ENCODE data around the gene PRKCI. TPM values are rescaled to one million over a fixed set of nuclear protein-coding genes. Genes with fewer than 3 reads are reported as not detected.

The PRKCI gene
- total RNA-seq, 1 donor from 2014 or later, result 69.3 TPM

DNA sequence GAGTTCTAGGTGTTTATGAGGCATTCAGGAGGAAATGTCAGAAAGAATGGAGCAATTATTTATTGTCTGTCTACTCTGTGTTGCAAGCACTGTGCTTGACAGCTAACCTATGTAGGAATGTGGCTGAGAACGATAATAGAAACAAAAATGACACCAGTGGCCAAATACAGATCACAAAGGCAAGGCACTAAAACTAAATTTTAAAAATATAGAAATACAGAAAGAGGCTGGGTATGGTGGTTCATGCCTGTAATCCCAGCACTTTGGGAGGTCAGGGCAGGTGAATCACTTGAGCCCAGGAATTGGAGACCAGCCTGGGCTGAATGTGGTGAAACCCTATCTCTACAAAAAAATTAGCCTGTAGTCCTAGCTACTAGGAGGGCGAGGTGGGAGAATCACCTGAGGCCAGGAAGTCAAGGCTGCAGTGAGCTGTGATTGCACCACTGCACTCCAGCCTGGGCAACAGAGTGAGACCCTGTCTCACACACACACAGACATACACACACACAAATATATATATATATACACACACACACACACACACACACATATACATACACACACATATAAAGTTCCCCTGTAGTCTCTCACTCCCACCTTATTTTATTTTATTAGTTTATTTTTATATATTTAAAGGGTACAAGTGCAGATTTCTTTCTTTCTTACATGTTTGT, 6.0 kb downstream of the PRKCI start:
- H3K36me3 ChIP-seq (ENCODE audit: control insufficient read depth, insufficient read depth, low read length), result no peaks in the 10 kb centered on the region
- DNase-seq (ENCODE audit: low read depth), result no peak
- no peaks in the 10 kb centered on the region for H3K27me3 ChIP-seq (ENCODE audit: control insufficient read depth, insufficient read depth, low read length)
- TF ChIP-seq, protein P1, sequence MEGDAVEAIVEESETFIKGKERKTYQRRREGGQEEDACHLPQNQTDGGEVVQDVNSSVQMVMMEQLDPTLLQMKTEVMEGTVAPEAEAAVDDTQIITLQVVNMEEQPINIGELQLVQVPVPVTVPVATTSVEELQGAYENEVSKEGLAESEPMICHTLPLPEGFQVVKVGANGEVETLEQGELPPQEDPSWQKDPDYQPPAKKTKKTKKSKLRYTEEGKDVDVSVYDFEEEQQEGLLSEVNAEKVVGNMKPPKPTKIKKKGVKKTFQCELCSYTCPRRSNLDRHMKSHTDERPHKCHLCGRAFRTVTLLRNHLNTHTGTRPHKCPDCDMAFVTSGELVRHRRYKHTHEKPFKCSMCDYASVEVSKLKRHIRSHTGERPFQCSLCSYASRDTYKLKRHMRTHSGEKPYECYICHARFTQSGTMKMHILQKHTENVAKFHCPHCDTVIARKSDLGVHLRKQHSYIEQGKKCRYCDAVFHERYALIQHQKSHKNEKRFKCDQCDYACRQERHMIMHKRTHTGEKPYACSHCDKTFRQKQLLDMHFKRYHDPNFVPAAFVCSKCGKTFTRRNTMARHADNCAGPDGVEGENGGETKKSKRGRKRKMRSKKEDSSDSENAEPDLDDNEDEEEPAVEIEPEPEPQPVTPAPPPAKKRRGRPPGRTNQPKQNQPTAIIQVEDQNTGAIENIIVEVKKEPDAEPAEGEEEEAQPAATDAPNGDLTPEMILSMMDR (IDR thresholded peaks at IDR 0.05; ENCODE audit: insufficient read depth, low read length, poor library complexity, severe bottlenecking), result no peak
- no peak overlapping the region for H3K4me3 ChIP-seq (ENCODE audit: low read depth, low read length)

- no peak for DNase-seq (ENCODE audit: low read depth)
Measured at GRCh38 chr3:170232266-170232665, 10.0 kb downstream of the PRKCI start.

DNA sequence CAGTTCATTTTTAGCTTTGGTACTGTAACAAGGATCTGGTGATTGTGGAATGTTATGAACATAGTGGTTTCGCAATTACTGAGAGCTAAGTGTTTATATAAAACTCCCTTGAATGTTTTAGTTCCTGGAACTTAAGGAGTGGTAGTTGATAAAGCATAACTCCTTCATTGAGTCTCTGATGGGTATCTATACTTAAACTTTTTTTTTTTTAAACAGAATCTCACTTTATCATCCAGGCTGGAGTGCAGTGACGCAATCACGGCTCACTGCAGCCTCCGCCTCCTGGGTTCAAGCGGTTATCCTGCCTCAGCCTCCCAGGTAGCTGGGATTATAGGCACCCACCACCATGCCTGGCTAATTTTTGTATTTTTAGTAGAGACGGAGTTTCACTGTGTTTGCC, 11.3 kb downstream of the PRKCI start:
- Histone ChIP-seq H3K36me3 (ENCODE audit: control insufficient read depth, insufficient read depth, low read length) (no peaks in the 10 kb centered on the region), H3K4me3 (ENCODE audit: low read depth, low read length) (no peak overlapping the region), H3K27me3 (ENCODE audit: control insufficient read depth, insufficient read depth, low read length) (no peaks in the 10 kb centered on the region)
- peak; percentile 48 for DNase-seq (ENCODE audit: low read depth)
- TF ChIP-seq, protein P1 (IDR thresholded peaks at IDR 0.05; ENCODE audit: insufficient read depth, low read length, poor library complexity, severe bottlenecking), result no peak

More at GRCh38 chr3:170232266-170232665, 10.0 kb downstream of the PRKCI start:
- H3K27me3 ChIP-seq (ENCODE audit: control insufficient read depth, insufficient read depth, low read length), result no peaks in the 10 kb centered on the region
- H3K4me3 ChIP-seq (ENCODE audit: low read depth, low read length), result no peak overlapping the region
- TF ChIP-seq, protein P1 (IDR thresholded peaks at IDR 0.05; ENCODE audit: insufficient read depth, low read length, poor library complexity, severe bottlenecking), result no peak
- H3K36me3 ChIP-seq (ENCODE audit: control insufficient read depth, insufficient read depth, low read length), result no peaks in the 10 kb centered on the region

DNA sequence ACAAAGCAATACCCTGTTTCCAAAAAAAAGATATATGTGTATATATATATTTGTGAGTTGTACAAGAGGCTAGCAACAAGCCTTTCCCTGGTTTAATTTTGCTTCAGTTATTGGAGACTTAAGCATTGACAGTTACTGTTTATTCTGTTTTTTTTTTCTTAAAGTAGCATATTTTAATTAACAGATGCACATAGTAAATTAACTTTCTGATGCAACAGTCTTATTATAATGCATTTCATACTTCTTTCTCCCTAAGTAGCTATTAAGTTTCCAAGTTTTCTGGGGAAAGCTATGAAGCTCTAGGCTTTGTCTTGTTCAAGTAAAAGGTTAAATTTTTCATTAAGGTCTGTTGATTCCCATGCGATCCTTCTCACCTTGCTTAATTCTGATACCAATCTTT, 17.9 kb downstream of the PRKCI start:
- no peaks in the 10 kb centered on the region for H3K36me3 ChIP-seq (ENCODE audit: control insufficient read depth, insufficient read depth, low read length)
- DNase-seq (ENCODE audit: low read depth), result no peak

GRCh38 chr3:170240671-170241070, 18.4 kb downstream of the PRKCI start:
- Histone ChIP-seq H3K4me3 (ENCODE audit: low read depth, low read length) (no peak overlapping the region), H3K36me3 (ENCODE audit: control insufficient read depth, insufficient read depth, low read length) (no peaks in the 10 kb centered on the region), H3K27me3 (ENCODE audit: control insufficient read depth, insufficient read depth, low read length) (no peaks in the 10 kb centered on the region)
- TF ChIP-seq, protein P1 (IDR thresholded peaks at IDR 0.05; ENCODE audit: insufficient read depth, low read length, poor library complexity, severe bottlenecking), result no peak
- DNase-seq (ENCODE audit: low read depth), result no peak

More for the DNA sequence above, 17.9 kb downstream of the PRKCI start:
- TF ChIP-seq, protein P1 (IDR thresholded peaks at IDR 0.05; ENCODE audit: insufficient read depth, low read length, poor library complexity, severe bottlenecking), result no peak
- no peak overlapping the region for H3K4me3 ChIP-seq (ENCODE audit: low read depth, low read length)
- no peaks in the 10 kb centered on the region for H3K27me3 ChIP-seq (ENCODE audit: control insufficient read depth, insufficient read depth, low read length)

DNA sequence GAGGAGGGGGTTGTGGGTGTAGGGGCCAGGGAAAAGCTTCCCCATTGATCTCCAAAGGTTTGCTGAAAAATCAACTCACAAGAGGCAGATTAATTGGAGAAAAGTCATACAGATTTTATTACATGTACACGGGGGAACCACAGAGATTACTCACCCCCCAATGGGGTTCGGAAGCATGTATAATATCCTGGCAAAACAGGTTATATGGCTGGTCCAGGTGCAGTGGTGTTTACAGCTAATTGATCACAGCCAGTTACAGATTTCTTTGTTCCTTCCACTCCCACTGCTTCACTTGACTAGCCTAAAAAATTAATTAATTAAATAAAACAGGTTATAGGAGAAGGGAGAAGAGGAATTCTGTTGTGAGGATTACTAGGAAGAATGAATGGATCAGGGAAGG, 22.4 kb downstream of the PRKCI start:
- H3K4me3 ChIP-seq (ENCODE audit: low read depth, low read length), result no peak overlapping the region
- no peaks in the 10 kb centered on the region for H3K36me3 ChIP-seq (ENCODE audit: control insufficient read depth, insufficient read depth, low read length)
- no peaks in the 10 kb centered on the region for H3K27me3 ChIP-seq (ENCODE audit: control insufficient read depth, insufficient read depth, low read length)
- TF ChIP-seq, protein P1 (IDR thresholded peaks at IDR 0.05; ENCODE audit: insufficient read depth, low read length, poor library complexity, severe bottlenecking), result no peak
- DNase-seq (ENCODE audit: low read depth), result no peak
